NCI-H2107 treated with DMSO at 0.1 percent for 48 hours (cell line): Measurements from ENCODE around the gene IL20RB.
"Not testable (repeated sequence)": the region's sequence is repeated elsewhere in the genome, so short reads cannot be mapped to it uniquely, and the experiment has no call there.

Experiments used
- DNase-seq: peaks from one replicate; lab custom pipeline; 2025; ENCODE audit not compliant: unreplicated experiment; lab: John Stamatoyannopoulos, UW

IL20RB gene

DNA sequence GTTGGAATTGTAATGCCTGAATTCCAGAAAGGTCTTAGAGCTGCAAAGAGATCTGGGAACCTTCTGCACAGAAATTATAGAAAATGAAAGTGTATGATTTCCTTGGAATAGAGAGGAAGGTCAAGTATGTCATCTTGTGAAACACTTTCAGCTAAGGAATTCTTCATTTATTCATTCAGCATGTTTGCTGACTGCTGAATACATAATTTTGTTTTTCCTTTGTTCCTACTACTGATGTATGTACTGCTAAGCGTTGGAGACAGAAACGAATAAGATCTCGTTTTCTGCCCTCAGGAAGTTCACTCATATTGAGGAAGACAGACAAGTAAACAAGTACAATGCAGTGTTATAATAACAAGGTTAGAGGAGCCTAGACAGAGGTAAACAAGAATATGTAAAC is 14.3 kb upstream of the IL20RB start:
- no peak for DNase-seq

DNA sequence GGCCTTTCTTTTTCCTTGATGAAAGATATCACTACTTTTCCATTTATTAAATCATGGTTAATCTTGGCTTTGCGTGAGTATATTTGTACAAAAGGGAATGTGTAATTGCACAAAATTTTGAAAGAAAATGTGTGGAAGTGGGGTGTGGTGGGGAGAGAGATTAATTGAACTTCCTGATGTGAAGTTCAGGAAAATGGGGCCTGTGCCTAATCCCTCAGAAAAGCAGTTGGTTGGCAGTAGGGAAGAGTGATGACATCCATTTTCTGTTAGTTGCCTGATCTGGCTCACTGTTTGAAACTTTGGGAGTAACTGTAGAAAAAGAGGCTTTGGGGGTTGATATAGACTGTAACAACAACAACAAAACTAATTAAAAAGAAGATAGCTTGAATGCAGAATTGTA is 10.8 kb upstream of the IL20RB start:
- no peak for DNase-seq

DNA sequence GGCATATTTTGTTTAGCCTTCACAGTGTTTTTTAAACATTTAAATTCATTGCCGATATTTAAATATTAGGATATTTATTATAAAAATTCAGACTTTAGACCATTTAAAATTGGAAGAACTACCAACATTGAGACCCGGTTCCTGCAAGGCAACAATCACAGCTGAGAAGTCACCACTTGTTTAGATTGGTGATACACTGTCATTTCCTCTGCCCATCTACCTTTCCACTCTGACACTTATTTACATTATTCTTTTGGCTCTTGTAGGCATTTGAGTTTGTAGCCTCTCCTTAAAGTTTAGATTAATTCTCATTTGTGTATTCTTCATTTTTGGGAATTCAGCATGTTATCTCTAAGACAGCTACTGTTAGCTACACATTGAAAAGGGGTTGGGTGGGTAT is 10.3 kb upstream of the IL20RB start:
- no peak for DNase-seq

DNA sequence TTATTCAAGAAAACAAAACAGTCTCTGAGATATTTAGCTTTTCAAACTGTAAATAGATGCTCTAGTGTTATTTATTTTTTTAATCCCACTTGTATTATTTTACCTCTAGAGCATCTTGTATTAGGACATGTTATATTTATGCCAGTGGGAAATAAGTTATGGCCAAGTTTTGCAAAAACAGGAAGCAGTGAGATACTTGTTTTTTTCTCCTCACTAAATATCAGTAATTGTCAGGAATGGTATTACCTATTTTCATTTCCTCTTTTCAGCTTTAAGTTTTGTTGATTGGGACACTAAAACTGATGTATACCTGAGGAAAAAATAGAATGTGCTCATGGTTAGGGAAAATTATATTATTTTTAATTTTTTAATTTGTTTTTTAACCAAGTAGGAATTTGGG is 8.6 kb upstream of the IL20RB start:
- no peak for DNase-seq

DNA sequence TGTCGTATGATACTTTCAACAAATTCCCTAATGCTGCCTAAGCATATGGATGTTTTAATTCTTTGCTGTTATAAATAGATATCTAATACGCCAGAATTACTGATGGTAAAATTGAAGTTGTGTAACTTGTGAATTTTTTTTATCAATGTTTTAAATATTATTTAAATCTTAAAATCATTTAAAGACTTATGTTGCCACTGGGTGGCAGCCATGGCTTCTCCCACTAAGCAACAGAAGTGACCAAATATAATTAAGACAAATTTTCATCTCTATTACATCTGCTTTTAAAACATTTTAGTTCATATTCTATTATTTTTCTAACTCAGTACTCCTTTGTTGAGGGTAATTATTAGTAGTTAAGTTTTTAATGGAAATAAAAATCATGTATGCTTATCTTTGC is 8.1 kb upstream of the IL20RB start:
- DNase-seq, result no peak

DNA sequence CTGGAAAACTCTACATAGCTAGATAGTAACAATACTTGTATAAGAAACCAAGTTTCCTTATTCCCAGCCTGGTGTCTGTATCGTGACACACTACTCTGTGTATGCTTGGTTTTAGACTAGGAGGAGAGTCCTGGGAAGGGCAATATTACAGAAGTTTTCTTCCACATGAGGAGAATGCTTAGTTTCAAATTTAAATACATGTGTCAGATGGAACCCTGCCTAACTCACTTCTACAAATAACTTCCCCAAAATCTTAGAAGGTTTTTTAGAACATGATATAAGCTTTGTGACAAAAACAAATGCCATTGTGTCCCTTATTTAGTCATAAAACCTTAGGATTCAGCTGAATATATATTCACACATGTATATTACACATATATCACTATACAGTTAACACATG is 7.2 kb upstream of the IL20RB start:
- no peak for DNase-seq

DNA sequence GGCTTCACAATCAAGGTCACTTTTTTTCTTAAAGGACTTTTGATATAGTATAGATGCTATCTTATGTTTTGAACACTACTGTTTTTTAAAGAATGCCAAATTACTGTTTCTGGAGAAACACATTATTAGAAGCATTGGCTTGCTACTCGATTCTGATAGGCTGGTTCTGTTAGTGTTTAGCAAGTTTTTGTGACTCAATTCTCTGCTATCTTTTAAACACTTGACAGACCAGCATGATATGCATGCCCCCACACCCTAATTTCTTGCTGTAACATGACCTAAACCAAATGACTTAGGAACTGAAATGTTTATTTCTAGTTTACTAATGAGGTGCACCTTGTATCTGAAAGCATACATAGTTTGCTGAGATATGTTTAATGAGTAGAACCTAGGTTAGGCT is 5.5 kb upstream of the IL20RB start:
- DNase-seq, result no peak

DNA sequence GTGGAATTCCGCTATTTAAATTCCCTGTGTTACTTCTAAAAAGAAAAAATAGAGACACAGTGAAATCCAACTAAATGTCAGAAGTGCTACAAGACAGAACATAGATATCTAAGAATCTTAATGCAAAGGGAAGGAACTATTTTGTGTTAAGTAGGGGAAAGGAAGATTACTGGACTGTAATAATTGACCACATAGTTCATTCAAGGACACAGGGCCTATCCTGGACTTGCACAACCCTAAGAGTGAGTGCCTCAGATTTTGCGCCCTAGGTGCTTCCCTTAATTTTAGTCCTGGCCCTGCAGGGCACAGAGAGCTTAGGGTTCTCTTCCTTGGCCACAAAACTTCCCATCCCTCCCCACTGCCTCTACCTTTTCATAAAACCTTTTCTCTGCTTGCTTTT is 3.5 kb upstream of the IL20RB start:
- DNase-seq, result no peak

DNA sequence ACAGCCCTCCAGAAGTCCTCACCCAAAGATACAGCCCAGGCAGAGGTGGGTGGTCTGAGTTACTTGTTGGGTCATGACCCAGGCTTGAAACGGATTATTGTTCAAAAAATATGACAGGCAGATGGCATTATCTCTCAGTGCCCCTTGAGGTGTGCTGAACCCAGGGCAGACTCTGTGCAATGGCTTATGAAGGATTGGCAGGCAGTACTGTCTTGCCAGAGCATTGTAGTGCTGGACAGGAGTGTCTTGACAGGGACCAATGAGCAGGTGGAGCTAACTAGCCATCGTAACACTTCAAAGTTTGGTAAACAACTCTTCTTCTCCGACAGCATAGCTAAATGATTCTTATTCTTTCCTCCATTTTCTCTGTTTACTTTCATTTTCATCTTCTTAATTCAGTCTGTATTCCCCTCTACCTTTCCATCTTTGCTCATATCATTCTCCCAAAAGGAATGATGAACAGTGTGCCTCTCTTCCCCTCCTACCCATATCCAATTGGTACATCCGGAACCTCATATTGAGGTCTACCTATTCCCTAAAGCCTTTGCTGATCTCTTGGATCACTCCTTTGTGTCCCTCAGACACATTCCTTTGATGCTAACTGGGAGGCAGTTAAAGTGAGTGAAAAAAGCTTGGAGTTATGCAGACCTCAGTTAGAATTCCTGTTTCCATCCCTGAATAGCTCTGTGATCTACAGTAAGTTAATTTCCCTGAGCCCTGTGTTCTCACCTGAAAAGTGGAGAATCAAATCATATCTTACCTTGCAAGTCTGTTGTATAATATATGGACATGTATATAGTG is 2.6 kb upstream of the IL20RB start:
- DNase-seq, result no peak

DNA sequence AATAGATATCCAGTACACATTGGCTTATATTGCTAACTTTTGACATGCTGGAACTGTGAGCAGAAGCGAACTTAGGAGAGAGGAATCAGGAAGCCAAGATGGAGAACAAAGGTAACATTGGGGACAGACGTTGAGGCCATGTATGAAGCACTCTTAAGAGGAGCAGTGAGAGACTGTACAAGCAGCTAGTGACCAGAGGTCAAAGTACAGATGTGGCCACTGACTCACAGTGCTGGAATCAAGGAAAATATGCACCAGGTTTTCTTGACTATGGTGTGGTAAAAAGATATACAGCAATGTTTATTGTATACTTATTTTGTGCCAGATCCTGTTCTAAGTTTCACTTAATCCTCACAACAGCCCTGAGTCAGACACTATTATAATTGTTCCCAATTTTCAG is 2.0 kb upstream of the IL20RB start:
- no peak for DNase-seq

DNA sequence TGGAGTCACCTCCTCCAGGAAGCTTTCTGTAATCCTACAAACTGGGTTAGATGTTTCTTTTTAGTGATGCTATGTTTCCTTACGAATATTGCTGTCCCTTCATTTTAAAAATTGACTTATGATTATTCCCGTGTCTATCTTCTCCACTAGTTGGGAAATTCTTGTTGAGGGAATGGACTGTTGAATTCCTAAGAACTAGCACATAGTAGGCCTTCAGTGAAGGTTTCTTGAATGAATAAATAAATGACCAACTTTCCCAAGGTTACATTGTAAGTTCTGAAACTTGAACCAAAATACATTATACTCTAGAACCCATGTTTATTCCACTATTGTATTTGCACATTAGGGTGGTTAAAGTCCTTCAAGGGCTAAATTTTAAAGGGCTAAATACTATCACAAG is 812 bp upstream of the IL20RB start:
- DNase-seq, result no peak

DNA sequence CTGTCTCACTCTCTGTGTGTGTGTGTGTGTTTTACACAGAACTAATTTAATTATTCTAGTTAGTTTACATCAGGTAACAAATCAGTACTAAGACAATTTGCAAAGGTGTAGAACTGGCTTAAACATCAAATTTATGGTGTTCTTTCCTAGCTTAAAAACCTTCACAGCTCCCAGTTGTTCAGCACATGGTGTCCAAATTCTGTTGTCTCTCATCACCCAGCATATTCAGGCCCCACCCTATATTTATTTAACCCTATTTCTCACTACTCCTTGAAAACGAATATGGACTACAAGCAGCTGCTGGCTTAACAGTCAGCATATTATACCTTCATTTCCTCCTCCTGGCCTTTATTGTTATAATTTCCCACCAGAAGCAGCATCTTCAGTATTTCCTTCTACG is 1.2 kb downstream of the IL20RB start:
- DNase-seq, result no peak

DNA sequence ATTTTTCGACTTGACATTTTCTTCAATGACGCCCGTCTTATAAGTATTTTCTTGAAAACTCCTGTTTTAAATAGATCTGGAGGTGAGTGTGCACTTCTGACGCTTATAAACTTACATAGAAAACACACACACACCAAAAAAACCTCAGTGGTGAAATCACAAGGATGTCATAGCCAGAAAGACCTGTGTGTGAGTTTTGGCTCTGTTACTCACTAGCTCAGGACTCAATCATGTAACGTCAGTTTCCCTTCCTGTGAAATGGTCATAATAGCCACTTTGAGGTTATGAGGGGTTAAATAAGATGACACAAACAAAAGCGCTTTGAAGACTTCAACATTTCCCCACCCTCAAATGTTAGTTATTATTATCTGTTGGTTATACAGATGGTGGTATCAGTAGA is 1.8 kb downstream of the IL20RB start:
- DNase-seq, result no peak

DNA sequence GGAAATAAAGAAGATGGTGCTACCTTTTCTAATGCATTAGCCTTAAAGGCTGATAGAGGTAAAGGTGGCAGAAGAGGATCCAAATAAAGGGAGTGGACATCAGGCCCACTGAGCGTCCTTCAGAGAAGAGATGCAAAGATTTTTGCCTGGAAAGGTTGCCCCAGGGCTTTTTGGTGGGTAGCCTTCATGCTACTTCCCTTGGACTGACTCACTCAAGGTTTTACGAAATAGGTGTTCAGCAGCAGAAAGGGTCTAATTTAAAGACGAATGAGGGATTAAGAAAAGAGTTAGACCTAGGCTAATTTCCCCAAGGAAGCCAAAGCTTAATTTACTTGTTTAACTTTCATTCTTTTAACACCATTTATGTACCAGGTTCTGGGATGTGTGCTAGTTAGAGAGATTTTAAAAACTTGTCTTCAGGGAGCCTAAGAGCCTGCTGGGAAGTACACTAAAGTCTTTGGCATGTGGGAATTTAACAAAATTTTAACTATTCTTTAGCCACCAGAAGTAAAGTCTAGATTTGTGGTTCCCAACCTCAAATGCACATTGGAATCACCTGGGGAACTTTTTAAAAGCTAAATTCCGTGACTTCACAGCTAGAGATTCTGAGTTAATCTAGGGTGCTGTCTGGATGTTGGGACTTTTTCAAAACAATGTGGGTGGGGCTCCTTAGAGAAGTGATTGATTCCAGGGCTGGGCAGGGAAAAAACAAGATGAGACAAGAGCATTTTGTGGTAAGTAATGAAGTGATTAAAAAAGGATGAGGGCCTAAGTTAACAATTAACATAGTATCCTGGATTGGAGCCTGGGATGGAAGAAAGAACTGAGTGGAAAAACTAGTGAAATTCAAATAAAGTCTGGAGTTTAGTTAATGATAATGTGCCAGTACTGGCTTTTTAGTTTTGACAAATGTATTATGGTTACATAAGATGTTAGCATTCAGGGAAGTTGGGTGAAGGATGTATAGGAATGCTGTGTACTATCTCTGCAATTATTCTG is 3.4 kb downstream of the IL20RB start:
- no peak for DNase-seq

DNA sequence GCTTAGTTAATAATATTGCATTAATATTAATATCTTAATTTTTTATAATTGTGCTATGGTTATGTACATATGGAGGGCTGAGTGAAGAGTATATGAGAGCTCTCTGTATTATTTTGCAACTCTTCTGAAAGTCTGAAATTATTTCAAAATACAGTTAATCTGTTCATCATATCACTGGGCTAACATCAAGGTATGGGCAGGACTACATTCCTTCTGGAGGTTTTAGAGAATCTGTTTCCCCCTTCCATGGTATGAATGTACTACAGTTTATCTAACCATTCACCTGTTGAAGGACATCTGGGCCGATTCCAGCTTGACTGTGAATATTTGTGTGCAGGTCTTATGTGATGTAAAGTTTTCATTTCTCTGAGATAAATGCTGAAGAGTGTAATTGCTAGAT is 5.1 kb downstream of the IL20RB start:
- no peak for DNase-seq

DNA sequence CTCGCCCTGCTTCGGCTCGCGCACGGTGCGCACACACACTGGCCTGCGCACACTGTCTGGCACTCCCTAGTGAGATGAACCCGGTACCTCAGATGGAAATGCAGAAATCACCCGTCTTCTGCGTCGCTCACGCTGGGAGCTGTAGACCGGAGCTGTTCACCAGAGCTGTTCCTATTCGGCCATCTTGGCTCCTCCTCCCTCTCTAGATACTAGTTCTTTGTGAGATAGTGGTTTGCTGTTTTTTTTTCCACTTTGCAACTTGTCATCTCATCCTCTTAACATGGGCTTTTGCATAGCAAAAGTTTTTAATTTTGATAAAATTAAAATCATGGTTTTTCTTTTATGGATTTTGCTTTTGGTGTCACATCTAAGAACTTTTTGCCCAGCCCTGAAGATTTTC is 11.8 kb downstream of the IL20RB start:
- not testable (repeated sequence) for DNase-seq

DNA sequence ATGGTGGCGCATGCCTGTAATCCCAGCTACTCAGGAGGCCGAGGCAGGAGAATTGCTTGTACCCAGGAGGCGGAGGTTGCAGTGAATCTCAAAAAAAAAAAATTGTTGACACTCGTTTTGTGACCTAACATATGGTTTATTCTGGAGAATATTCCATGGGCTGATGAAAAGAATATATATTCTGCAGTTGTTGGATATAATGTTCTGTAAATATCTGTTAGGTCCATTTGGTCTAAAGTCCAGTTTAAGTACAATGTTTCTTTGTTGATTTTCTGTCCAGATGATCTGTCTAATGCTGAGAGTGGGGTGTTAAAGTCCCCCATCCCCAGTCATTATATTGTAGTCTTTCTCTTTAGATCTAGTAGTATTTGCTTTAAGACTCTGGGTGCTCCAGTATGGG is 15.6 kb downstream of the IL20RB start:
- no peak for DNase-seq

DNA sequence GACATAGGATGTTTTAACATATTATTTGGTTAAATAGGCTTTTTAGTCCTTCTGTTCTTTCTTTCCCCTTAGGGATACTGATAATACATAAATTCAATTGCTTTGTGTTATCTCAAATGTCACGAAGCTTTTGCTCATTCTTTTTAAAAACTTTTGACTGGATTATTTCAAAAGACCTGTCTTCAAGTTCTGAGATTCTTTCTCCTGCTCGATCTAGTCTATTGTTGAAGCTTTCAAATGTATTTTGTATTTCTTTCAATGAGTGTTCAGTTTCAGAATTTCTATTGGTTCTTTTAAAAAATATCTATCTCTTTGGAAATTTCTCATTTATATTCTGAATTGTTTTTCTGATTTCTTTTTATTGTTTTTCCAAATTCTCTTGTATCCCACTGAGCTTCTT is 16.9 kb downstream of the IL20RB start:
- no peak for DNase-seq

DNA sequence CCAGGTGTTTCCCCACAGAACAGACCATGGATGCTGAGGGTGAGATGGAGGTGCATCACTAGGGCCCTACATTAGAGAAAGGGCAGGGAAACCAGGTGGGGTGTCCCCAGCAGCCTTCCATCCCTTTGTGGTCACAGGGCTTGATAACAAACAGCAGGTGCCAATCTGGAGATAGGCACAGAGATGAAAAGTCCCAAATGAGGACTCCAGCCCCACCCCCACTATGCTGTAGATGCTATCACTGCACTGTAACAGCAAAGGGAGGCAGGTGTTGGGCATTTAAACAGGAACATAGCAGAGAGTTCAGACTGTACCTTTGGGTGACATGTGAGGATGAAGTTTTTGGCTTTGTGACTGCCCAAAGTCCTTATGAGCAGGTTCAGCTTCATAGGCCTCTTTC is 21.4 kb downstream of the IL20RB start:
- no peak for DNase-seq

DNA sequence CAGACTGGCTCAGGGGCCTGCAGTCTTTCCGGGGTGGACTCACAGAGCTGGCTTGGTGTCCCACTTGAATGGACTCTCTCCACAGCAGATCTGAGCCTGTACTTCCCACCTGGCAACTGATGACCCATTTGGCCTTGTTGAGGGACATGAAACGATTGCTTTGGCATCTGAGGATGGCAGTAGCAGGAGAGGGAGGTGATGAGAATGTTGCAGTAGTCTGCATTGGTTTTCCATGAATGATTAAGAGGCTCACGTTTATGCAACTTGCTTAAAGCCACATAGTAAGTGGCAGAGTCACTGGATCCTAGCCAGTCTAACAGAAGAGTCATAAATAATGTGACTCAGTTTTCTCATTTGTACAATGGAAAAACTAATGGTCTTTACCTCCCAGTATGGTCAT is 21.9 kb downstream of the IL20RB start:
- DNase-seq, result no peak

DNA sequence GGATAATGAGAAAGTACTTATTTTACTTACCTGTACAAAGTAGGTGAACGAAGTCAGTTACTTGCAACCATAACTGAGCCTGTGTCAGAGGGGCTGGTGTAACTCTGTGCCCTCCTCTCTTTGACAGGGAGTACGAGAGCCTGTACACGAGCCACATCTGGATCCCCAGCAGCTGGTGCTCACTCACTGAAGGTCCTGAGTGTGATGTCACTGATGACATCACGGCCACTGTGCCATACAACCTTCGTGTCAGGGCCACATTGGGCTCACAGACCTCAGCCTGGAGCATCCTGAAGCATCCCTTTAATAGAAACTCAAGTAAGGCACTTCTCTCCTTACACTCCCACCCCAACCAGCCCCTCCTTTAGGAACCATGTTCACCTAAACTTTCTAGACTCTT is 24.2 kb downstream of the IL20RB start:
- DNase-seq, result no peak

DNA sequence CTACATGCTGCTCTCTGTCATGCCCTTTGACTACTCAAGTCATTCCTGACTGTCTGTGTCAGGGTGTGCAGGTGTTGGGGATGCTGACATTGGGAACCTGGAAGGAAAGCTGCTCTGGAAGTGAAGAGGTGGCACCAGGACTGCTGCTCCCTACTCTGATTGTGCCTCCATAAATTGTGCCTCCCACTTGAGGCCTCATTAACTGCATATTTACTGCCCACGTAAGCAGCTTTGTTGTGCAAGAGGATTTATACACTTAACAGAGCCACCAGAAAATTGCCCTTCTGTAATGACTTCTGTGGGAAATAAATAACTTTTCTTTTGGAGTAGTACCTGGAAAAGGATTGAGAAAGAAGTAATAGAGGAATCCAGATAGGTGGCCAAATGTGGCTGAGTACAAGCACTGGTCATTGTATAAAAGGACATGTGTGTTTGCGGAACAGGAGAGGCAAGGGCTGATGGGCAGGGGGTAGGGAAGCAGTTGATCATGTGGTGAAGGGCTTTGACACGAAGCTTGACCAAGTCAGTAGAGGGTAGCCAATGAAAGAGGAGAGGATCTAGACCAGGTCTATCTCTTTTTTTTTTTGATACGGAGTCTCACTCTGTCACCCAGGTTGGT is 24.8 kb downstream of the IL20RB start:
- DNase-seq, result peak; percentile 31
